Measurements from ENCODE around the gene CAPN13. TPM values are rescaled to one million over a fixed set of nuclear protein-coding genes. Genes with fewer than 3 reads are reported as not detected.

The CAPN13 gene
- total RNA-seq, 1 experiment from 2014 or later: 4.0 TPM

- no peak for DNase-seq (ENCODE audit: low spot score)
Observed at GRCh38 chr2:30730736-30731647, 76.3 kb downstream of the CAPN13 start.

- no peak for DNase-seq (ENCODE audit: low spot score)
Observed at GRCh38 chr2:30729031-30729430, 78.2 kb downstream of the CAPN13 start.

GRCh38 chr2:30722936-30723725 lies 84.1 kb downstream of the CAPN13 start:
- DNase-seq (ENCODE audit: low spot score): no peak

DNA sequence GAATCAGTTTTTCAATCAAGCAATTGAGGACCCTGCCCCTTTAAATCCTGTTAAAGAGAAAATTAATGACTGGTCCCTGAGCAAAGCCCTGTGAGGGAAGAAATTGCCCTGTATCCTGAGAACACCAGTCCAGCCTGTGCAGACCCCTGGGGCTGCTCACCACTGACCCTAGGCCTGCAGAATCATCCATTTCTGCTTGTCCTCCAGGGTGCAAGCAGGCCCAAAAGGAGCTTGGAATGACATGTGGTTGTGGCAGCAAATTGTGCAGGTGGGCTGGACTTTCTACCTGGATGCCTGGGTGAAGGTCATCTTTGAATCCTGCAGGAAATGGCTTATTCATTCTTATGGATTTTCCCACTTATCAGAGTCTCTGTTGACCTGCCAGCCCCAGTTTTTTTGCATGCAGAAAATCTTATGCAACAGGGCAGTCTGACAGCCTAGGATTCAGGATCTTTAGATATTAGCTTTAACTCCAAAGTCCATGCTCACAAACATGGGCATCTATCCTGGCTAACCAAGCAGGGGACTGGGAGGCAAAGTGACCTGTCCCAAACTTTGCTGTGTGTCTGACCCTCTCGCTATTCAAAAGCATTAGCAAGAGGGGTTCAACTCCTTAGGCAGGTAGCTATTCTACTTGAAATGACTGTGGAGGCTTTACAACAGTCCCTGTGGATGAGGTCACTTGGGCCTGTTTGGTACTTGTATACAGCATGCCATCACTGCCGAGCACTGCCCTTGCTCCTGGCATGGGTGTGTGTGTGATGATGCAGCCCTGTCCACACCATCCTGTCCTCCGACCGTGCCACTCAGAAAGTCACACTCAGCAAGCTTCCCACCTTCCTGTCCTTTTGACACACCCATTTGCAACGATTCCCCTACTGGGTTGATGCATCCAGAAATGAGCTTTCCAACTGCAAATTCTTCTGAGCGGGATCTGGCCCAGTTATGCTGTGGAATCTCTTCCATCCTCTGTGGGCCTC lies 85.3 kb downstream of the CAPN13 start:
- no peak for DNase-seq (ENCODE audit: low spot score)

GRCh38 chr2:30721241-30721640 lies 86.0 kb downstream of the CAPN13 start:
- no peak for DNase-seq (ENCODE audit: low spot score)

GRCh38 chr2:30717081-30717650 lies 90.1 kb downstream of the CAPN13 start:
- no peak for DNase-seq (ENCODE audit: low spot score)

GRCh38 chr2:30716123-30716900 lies 90.9 kb downstream of the CAPN13 start:
- DNase-seq (ENCODE audit: low spot score): no peak

DNA sequence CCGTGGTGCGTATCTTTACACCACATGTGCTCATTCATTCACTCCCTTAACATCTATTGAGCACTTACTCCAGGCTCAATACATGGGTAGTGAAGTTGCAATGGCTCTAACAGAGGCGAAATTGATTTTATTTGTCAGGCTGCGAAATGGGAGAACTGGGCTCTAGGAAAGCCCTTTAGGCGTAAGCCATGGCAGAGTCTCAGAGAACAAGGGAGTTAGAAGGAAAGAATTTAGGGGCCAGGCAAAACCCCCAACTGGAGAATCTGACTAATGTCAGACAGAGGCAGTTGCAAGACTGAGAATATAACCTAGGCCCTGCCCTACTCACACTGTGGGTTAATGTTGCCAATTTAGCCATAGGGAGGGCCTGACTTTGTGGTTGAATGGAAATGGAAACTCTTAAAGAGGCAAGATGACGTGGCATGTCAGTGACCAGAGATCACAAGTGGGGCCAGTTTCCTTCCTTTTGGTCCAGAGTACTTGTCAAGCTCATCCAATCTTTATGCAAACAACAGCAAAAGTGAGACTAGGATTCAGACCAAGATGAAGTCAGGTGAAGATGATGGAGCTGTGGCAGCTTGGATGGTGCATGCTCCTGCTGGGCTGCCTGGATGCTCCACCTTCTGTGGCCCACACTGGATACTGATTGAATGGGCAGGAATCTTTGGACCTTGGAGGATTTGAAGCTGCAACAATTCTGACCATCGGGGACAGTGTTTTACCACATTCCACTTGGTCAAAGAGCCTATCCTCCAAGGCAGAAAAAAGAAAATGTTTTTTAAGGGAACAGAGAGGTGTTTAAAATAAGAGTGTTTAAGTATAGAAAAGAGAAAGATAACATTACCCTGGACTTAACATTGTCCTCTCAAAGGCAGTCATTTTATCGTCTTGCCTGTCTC lies 92.2 kb downstream of the CAPN13 start:
- no peak for DNase-seq (ENCODE audit: low spot score)

DNA sequence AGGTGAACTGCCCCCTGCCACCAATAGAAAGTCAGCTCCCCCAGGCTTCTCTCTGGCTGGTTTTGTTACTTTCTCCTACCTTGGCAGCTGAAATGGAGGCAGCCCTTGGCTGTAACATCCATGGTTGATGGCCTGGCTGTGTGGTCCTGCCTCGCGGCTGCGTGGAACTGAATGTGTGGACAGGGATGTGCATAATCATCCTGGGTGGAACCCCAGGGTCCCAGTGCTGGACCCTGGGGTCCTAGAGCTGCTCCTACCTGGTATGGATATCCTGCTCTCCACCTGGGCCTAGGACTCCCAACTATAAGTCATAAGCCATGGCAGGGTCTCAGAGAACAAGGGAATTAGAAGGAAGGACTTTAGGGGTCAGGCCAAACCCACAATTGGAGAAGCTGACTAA lies 93.5 kb downstream of the CAPN13 start:
- DNase-seq (ENCODE audit: low spot score): no peak

- DNase-seq (ENCODE audit: low spot score): peak; percentile 94
Observed at GRCh38 chr2:30711646-30712085, 95.6 kb downstream of the CAPN13 start.

DNA sequence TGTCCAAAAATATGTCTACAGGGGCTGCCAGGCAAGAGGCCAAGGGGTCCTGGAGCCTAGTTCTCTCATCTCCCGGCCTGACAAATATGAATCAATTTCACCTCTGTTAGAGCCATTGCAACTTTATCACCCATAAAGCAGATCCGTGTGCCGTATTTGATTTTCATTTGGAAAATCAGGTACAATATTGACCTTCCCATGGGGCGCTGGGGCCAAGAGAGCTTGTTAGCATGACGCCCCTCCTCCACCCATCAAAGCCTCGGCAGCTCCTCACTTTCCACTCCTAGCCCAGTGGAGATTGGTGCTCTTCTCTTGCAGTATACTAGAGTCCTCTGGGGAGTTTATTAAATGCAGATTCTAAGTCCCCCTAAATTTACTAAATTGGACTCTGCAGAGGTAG lies 96.8 kb downstream of the CAPN13 start:
- no peak for DNase-seq (ENCODE audit: low spot score)

DNA sequence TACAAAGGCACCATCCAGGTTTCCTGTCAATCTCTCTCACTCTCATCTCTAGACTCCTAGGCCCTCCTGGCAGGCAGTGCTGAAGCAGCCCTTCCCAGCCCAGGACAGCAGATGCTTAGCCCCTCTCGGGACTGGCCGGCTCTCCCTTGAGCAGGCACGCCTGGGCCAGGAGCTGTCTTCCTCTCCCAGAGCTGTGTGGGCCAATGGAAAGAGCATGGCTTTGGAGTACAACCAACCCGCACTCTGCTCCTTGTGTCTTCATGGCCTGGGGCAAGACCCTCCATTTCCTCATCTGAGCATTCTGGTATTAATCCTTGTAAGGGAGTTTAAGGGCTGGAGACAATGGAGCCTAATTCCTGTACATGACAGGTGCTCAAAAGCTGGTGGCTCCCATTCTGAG lies 97.2 kb downstream of the CAPN13 start:
- no peak for DNase-seq (ENCODE audit: low spot score)

DNA sequence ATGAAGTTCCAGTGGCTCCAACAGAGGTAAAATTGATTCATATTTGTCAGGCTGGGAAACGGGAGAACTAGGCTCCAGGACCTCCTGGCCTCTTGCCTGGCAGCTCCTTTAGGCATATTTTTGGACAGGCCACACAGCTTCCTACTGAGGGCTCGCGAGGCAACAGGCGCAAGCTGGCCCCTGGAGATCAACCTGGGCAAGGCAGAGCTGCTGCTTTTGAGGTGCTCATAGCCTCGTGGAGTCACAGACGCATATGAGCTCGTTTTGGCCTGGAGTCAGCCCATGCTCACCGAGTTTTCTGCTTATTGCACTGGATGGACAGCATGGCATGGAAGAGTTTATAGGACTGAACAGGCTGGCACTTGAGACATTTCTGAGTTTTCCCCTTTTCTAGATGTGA lies 97.7 kb downstream of the CAPN13 start:
- DNase-seq (ENCODE audit: low spot score): no peak

DNA sequence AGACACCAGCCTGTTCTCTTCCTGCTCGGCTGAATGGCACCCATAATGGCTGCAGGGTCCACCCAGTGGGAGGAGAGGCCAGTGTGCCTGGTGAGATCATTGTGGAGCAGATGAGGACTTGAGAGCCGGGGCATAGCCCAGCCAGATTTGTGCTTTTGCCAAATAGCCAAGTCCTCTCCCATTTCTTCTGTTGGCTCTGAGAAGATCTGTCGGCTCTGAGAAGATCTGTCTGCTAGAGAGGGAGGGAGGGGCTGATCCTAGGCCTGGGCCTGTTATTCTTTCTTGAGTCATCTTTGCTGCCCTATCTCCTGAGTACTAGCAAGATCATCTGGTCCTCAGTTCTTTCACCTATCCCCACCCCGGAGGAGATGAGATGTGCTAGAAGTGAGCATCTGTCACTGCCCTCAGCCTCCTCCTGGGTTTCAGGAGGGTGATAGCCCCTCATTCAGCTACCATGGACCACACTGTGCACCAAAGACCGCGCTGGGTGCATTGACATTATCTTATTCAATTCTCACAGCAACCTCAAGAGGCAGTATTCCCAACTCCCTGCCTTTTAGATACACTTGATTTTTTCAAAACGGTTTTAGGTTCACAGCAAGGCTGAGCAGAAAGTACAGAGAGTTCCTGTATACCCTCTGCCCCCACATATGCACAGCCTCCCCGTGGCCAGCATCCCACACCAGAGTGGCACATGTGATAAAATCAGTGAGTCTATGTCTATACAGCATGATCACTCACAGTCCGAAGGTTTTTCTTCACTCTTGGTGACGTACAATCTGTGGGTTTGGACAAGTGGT lies 98.6 kb downstream of the CAPN13 start:
- DNase-seq (ENCODE audit: low spot score): peak; percentile 21

DNA sequence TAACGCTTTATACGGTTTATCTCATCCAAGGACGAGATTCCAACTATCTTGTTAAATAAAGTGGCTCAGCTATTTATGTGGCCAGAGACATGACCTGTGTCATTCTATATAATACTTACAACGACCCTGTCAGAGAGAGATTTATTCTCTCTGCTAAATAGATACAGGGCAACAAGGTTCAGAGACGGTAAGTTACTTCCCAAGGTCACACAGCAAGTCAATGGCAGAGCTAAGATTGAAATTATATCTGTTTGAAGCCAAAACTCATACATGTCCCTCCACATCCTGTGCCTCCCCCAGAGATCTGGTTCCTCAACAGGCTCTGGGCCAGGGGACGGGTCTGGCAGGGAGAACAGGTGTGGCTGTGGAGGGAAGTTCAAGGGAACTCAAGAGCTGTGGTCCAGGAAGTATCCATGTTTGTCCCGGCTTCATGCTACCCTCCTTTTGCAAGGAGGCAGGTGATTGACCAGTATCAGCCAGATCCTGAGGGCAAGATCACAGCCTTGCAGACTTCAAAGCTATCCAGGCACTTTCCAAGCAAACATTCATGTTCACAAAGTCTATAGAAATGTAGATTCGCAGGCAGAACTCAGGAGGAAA lies 99.8 kb downstream of the CAPN13 start:
- no peak for DNase-seq (ENCODE audit: low spot score)

DNA sequence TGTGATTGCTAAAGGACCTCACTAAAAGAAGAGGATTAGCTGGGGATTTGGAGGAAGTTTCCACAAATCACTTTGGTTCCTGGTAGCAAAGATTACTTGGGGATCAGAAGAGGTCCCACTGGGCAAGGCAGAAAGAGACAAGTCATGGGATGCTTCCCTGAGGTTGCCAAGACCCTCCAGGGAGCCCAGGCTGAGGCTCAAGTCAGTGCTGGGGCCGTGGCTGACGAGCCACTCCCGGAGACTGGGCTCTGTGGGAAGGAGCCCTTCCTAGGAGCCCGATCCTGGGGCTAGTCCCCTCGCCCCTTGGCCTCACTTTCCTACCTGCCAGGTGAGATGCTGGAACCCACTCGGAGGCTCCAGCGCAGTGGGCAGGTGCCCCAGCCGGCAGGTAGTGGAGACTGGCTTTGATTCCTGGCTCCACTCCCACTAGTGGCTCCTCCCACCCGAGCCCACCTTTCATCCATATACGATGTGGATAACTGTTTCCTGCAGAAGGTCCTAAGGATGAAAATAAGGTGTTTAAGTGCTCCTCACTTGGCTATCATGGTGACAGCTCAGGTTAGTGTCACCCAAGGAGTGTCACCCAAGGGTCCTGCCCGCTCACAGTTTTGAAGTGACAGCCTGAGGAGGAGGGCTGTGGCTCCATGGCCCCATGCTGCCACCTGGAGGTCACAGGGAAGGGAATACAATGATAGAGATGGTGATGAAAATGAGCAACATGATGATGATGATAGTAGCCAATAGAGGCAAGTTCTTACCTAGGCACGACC lies 100.5 kb downstream of the CAPN13 start:
- DNase-seq (ENCODE audit: low spot score): peak; percentile 79
